Sigmoid colon (tissue), 7 donors: ENCODE results near the gene CNTN5. TPM values are rescaled to one million over a fixed set of nuclear protein-coding genes. Genes with fewer than 3 reads are reported as not detected.

Experiments
- DNase-seq: peaks from one replicate; pipeline ENCODE4 v3.0.0-alpha.2; 2019
- H3K27ac ChIP-seq, 4 donors: fragments of 200-600 bp; sonication (generic); one replicate each; pipeline ENCODE4 v1.5.1; 2016 to 2019; ENCODE audit warnings: mild to moderate bottlenecking in 1 of 4
- H3K27me3 ChIP-seq, 3 donors: fragments of 200-600 bp; sonication (generic); one replicate each; pipeline ENCODE4 v1.5.1; 2019; ENCODE audit warnings: mild to moderate bottlenecking in 1 of 3
- H3K36me3 ChIP-seq, 4 donors: fragments of 200-600 bp; sonication (generic); one replicate each; pipeline ENCODE4 v1.5.1; 2016 to 2019
- H3K4me1 ChIP-seq, 4 donors: fragments of 200-600 bp; sonication (generic); one replicate each; pipeline ENCODE4 v1.5.1; 2017 to 2019
- H3K4me3 ChIP-seq, 4 donors: fragments of 200-600 bp; sonication (generic); one replicate each; pipeline ENCODE4 v1.5.1; 2017 to 2019; ENCODE audit warnings: mild to moderate bottlenecking in 2 of 4, moderate library complexity in 1 of 4
- H3K9me3 ChIP-seq, 4 donors: fragments of 200-600 bp in 3 of 4; sonication (generic) in 3 of 4; one replicate each; pipeline versions ENCODE4 v1.5.1 to v1.6.1; 2013 to 2019
- EP300 ChIP-seq, 4 donors: sonication (generic); formaldehyde crosslinking; IDR thresholded peaks; one replicate each; pipeline ENCODE4 v1.6.1; 2017; ENCODE audit warnings: antibody characterized with exemption in 4 of 4
- POLR2A ChIP-seq, 2 donors: fragments of 450-650 bp; IDR thresholded peaks; one replicate each; pipeline ENCODE4 v1.6.1; 2016; ENCODE audit warnings: antibody characterized with exemption in 2 of 2, mild to moderate bottlenecking in 2 of 2, moderate library complexity in 2 of 2
- POLR2AphosphoS5 ChIP-seq, 4 donors: sonication (generic); formaldehyde crosslinking; IDR thresholded peaks; one replicate each; pipeline ENCODE4 v1.6.1; 2017; ENCODE audit warnings: antibody characterized with exemption in 4 of 4
- WGBS, 2 donors: extraction: QIAGEN DNeasy Blood & Tissue Kit; methylation state at CpG; one replicate each; pipeline ENCODE4 v1.1.7; 2013; 5-methylcytosine and 5-hydroxymethylcytosine counted together
- intact Hi-C: fragments of 100-400 bp; cut with DNase I; formaldehyde crosslinking; loops from one replicate; pipeline ENCODE4 v1.15.1; 2023
- polyA plus RNA-seq, 3 donors: library from polyadenylated mRNA; stranded (reverse); fragments of 200-250 nt; gene quantifications; one replicate each; pipeline ENCODE4 v1.2.3, GENCODE V29; 2013
- total RNA-seq, 4 donors: library from RNA; depleted of rRNA; stranded (reverse); fragments of >200 nt; gene quantifications; one replicate each; pipeline ENCODE4 v1.1.0, GENCODE V29; 2016
- TF ChIP-seq, protein P1 (sequence below), 4 experiments: fragments of 450-650 bp in 3 of 4; fragments of 200-600 bp in 1 of 4; IDR thresholded peaks; one replicate each; pipeline ENCODE4 v1.5.1; 2016 to 2019; ENCODE audit warnings: antibody characterized with exemption in 4 of 4, mild to moderate bottlenecking in 3 of 4, moderate library complexity in 2 of 4
- donor health status: healthy with polysubstance abuse.
- donor health status: Bipolar disorder and iron deficiency.
- donor health status: healthy.

CNTN5 gene
- total and polyA plus RNA-seq, 7 donors = 0.13 to 0.36 (median 0.16) TPM; not detected in 2

DNA sequence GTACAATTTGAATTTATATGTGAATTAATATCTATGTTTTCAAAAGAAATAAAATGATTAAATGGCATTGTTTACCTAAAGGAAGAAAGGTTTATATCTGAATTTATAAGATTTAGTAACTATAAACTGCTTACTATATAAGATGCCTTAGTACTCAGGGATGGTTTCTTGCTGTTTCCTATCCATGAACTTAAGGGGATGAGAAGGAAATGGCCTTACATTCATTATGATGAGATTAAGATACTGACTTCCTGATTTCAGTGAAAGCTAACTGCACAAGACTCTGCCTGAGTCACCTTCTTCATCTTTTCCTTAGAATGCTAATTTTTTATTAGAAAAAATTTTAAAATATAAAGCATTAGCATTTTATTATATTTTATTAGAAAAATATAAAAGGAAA lies 1060.1 kb downstream of the CNTN5 start:
- Histone ChIP-seq H3K9me3 (no peaks in the 10 kb centered on the region), H3K27me3 (no peaks in the 10 kb centered on the region), H3K27ac (no peak overlapping the region), H3K36me3 (no peaks in the 10 kb centered on the region), H3K4me1 (no peaks in the 10 kb centered on the region), H3K4me3 (no peak overlapping the region)
- DNase-seq = no peak
- intact Hi-C loops = no loop called here
- TF ChIP-seq, protein P1, sequence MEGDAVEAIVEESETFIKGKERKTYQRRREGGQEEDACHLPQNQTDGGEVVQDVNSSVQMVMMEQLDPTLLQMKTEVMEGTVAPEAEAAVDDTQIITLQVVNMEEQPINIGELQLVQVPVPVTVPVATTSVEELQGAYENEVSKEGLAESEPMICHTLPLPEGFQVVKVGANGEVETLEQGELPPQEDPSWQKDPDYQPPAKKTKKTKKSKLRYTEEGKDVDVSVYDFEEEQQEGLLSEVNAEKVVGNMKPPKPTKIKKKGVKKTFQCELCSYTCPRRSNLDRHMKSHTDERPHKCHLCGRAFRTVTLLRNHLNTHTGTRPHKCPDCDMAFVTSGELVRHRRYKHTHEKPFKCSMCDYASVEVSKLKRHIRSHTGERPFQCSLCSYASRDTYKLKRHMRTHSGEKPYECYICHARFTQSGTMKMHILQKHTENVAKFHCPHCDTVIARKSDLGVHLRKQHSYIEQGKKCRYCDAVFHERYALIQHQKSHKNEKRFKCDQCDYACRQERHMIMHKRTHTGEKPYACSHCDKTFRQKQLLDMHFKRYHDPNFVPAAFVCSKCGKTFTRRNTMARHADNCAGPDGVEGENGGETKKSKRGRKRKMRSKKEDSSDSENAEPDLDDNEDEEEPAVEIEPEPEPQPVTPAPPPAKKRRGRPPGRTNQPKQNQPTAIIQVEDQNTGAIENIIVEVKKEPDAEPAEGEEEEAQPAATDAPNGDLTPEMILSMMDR (IDR thresholded peaks at IDR 0.05) = no peak
- TF ChIP-seq POLR2AphosphoS5 (IDR thresholded peaks at IDR 0.05) (no peak), POLR2A (IDR thresholded peaks at IDR 0.05) (no peak), EP300 (IDR thresholded peaks at IDR 0.05) (no peak)

DNA sequence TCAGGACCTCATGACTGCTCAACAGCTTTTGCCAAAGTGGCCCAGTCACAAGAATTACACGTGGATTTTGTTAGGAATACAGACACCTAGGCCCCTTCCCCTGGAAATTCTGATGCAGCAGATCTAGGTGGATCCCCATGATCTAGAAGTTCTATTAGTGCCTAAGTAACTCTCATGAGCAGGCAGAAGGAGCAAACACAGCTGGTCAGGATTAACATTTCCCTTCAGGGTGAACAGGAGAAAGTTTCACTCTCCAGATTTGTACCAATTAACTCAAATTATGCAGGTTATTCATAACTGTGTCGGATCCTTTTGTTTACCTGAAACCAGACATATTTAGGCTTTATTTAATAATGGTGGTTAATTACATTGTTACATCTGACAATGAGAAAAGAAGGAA lies 1072.9 kb downstream of the CNTN5 start:
- no peak for DNase-seq
- no peak overlapping the region for H3K27ac ChIP-seq
- H3K36me3 ChIP-seq = no peaks in the 10 kb centered on the region
- H3K9me3 ChIP-seq = no peaks in the 10 kb centered on the region
- no peaks in the 10 kb centered on the region for H3K27me3 ChIP-seq
- WGBS, 2 donors = 79 to 84% methylated on average over 2 of the region's 2 CpGs
- TF ChIP-seq POLR2AphosphoS5 (IDR thresholded peaks at IDR 0.05) = no peak
- no peak for TF ChIP-seq EP300 (IDR thresholded peaks at IDR 0.05)
- TF ChIP-seq, protein P1 (IDR thresholded peaks at IDR 0.05) = no peak
- no peak for TF ChIP-seq POLR2A (IDR thresholded peaks at IDR 0.05)
- no peak overlapping the region for H3K4me3 ChIP-seq
- intact Hi-C loops = no loop called here
- no peaks in the 10 kb centered on the region for H3K4me1 ChIP-seq

DNA sequence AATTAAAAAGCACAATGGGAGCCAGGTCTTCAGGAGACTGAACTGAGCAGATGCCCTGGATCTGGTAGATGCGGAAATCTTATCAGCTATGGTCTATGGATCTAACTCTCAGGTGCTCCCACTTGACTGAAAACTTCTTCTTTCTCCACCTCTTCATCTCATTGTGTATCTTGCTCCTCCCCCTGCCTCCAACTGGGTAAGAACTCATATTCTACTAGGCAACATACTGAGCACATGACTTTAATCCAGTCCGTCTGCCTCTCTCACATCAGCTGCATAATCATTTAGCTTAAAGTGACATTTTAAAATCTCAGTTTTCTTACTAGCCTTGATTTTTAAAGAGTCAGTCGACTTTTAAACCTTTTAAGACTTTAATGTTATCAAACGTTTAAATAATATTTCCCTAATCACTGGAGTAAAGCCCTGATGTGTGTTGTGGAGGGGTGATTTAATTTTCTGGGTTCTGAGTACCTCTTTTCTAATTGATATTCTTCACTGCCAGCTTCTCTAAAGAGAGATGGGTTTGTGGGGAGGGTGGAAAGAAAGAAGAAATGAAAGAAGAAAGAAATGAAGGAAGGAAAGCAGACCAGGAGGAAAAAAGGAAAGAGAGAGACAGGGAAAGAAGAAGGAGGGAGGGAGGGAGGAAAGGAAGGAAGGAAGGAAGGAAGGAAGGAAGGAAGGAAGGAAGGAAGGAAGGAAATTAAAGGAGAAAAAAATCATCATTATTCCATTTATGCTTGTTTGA lies 1073.5 kb downstream of the CNTN5 start:
- 72 to 81% methylated on average over 4 of the region's 4 CpGs for WGBS, 2 donors
- Histone ChIP-seq H3K27me3 (no peaks in the 10 kb centered on the region), H3K9me3 (no peaks in the 10 kb centered on the region), H3K27ac (no peak overlapping the region), H3K4me3 (no peak overlapping the region), H3K36me3 (no peaks in the 10 kb centered on the region), H3K4me1 (no peaks in the 10 kb centered on the region)
- no peak for DNase-seq
- intact Hi-C loops = no loop called here
- TF ChIP-seq, protein P1 (IDR thresholded peaks at IDR 0.05) = no peak
- TF ChIP-seq POLR2AphosphoS5 (IDR thresholded peaks at IDR 0.05) = no peak
- TF ChIP-seq EP300 (IDR thresholded peaks at IDR 0.05) = no peak
- no peak for TF ChIP-seq POLR2A (IDR thresholded peaks at IDR 0.05)

DNA sequence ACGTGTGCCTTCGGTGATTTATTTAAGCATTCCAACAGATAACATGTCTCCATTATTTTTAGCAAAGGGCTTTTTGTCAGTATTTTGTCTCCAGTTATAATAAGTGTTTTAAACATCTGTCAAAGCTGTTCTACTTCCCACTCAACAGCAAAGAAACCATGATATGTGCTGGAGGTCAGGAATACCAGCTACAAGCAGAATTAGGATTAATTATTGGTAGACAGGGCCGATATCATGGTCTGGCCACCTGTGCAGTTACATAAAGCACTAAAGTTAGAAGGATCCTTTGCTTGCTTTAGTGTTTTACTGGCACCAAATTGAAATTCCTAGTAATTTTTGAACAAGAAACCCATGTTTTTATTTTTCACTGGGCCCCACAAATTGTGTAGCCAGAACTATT lies 1075.1 kb downstream of the CNTN5 start:
- 84 to 86% methylated on average over 3 of the region's 3 CpGs for WGBS, 2 donors
- Histone ChIP-seq H3K9me3 (no peaks in the 10 kb centered on the region), H3K4me3 (no peak overlapping the region), H3K27me3 (no peaks in the 10 kb centered on the region), H3K36me3 (no peaks in the 10 kb centered on the region), H3K4me1 (no peaks in the 10 kb centered on the region), H3K27ac (no peak overlapping the region)
- DNase-seq = no peak
- TF ChIP-seq EP300 (IDR thresholded peaks at IDR 0.05) (no peak), POLR2AphosphoS5 (IDR thresholded peaks at IDR 0.05) (no peak), POLR2A (IDR thresholded peaks at IDR 0.05) (no peak)
- TF ChIP-seq, protein P1 (IDR thresholded peaks at IDR 0.05) = no peak
- intact Hi-C loops = no loop called here

DNA sequence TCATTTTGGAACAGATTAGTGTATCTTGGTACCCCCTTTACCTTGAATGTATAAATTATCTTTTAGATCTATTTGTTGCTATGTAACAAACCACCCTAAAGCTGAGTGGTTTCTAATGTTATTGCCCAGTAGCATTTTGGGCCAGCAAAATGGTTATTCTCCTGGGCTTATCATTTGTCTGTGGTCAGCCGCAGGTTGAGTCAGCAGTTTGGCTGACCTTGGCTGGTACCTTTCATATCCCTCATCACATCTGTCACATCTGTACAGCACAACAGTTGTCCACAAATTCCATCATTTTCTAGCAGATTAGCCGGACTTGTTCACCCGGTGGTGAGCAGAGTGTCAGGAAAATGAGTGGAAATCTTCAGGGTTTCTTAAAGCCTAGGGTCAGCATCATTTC lies 1077.8 kb downstream of the CNTN5 start:
- 84 to 90% methylated on average over 3 of the region's 3 CpGs for WGBS, 2 donors
- H3K27ac ChIP-seq = no peak overlapping the region
- no peak for DNase-seq
- H3K4me3 ChIP-seq = no peak overlapping the region
- no peaks in the 10 kb centered on the region for H3K27me3 ChIP-seq
- TF ChIP-seq EP300 (IDR thresholded peaks at IDR 0.05) = no peak
- TF ChIP-seq POLR2AphosphoS5 (IDR thresholded peaks at IDR 0.05) = no peak
- TF ChIP-seq, protein P1 (IDR thresholded peaks at IDR 0.05) = no peak
- no peak for TF ChIP-seq POLR2A (IDR thresholded peaks at IDR 0.05)
- H3K9me3 ChIP-seq = no peaks in the 10 kb centered on the region
- intact Hi-C loops = no loop called here
- H3K4me1 ChIP-seq = no peaks in the 10 kb centered on the region
- no peaks in the 10 kb centered on the region for H3K36me3 ChIP-seq
